ENCODE data around the gene IRF3. TPM values are rescaled to one million over a fixed set of nuclear protein-coding genes. Genes with fewer than 3 reads are reported as not detected.
"Not testable (repeated sequence)": the region's sequence is repeated elsewhere in the genome, so short reads cannot be mapped to it uniquely, and the experiment has no call there.

Gene IRF3
- total RNA-seq, 1 donor from 2014 or later, result 75.9 TPM

DNA sequence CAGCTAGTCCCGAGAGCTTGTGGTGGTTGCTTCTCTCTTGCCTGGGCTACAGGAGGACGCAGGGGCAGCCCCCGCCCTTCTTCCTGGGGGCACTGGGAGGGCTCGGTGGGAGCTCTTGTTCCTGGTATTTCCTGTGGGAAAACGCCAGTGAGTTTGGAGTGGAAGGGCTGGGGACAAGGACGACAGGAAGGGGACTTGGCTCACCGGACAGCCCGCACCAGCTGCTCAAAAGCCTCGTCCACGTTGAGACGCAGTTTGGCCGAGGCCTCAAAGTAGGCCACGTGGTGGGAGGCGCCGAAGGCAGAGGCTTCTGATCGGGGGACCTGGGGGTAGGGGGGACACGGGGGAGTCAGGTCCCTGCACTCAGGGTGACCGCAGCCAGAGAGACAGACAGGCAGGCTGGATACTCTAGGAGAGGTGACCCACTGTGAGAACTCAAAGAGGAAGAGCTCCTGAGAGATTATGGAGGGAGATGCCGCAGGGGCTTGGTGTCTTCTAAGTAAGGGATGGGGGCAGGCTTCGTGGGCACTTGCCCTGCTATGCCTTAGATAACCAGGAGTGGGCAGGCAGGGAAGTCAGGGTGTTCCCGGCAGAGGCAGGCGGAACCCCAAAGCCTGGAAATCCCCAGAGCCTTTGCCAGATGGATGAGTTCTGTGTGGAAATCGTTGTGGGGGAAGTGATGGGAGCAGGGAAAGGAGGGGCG is 30.0 kb downstream of the IRF3 start:
- intact Hi-C loops (cut with DNase I), result no loop called here

DNA sequence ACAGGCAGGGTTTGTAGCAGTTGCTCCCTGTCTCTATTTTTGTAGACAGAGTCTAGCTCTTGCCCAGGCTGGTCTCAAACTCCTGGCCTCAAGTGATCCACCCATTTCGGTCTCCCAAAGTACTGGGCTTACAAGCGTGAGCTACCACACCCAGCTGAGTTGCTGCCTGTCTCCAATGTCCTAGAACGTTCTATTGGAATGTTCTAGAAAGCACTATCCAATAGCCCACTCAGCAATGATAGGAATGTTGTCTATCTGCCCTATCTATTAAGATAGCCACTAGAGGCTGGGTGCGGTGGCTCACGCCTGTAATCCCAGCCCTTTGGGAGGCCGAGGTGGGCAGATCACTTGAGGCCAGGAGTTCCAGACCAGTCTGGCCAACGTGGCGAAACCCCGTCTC is 32.4 kb downstream of the IRF3 start:
- H3K9me3 ChIP-seq; H3K4me3 ChIP-seq; intact Hi-C loops (cut with DNase I); DNase-seq (ENCODE audit: low spot score in 2 of 2); H3K27ac ChIP-seq; H3K27me3 ChIP-seq: not testable (repeated sequence)
- Histone ChIP-seq H3K36me3 (peaks cover 21 to 23% of the 10 kb centered on the region in 2 donors), H3K4me1 (peaks cover 5 to 12% of the 10 kb centered on the region in 2 donors)

More for the DNA sequence above, 30.0 kb downstream of the IRF3 start:
- Histone ChIP-seq H3K27ac (peak overlapping the region; percentile 40 to 100), H3K36me3 (peaks cover 21 to 23% of the 10 kb centered on the region in 2 donors), H3K9me3 (no peaks in the 10 kb centered on the region), H3K27me3 (no peaks in the 10 kb centered on the region), H3K4me3 (no peak overlapping the region), H3K4me1 (peaks cover 13% of the 10 kb centered on the region in 2 donors)
- DNase-seq (ENCODE audit: low spot score in 2 of 2), result no peak
- TF ChIP-seq, protein P1, sequence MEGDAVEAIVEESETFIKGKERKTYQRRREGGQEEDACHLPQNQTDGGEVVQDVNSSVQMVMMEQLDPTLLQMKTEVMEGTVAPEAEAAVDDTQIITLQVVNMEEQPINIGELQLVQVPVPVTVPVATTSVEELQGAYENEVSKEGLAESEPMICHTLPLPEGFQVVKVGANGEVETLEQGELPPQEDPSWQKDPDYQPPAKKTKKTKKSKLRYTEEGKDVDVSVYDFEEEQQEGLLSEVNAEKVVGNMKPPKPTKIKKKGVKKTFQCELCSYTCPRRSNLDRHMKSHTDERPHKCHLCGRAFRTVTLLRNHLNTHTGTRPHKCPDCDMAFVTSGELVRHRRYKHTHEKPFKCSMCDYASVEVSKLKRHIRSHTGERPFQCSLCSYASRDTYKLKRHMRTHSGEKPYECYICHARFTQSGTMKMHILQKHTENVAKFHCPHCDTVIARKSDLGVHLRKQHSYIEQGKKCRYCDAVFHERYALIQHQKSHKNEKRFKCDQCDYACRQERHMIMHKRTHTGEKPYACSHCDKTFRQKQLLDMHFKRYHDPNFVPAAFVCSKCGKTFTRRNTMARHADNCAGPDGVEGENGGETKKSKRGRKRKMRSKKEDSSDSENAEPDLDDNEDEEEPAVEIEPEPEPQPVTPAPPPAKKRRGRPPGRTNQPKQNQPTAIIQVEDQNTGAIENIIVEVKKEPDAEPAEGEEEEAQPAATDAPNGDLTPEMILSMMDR (IDR thresholded peaks at IDR 0.05), result no peak

DNA sequence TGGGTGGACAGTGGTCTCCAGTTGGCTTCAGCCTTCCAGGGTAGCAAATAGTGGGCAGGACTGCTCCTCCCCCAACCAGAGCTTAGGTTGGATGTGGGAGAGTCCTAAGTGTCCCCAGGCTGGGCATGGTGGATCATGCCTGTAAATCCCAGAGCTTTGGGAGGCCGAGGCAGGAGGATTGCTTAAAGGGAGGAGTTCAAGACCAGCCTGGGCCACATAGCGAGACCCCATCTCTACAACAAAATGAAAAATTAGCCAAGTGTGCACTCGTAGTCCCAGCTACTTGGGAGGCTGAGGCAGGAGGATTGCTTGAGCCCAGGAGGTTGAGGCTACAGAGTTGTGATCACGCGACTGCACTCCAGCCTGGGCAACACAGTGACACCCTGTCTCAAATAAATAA is 33.1 kb downstream of the IRF3 start:
- no peaks in the 10 kb centered on the region for H3K27me3 ChIP-seq
- no peak overlapping the region for H3K4me3 ChIP-seq
- intact Hi-C loops (cut with DNase I), result no loop called here
- TF ChIP-seq, protein P1 (IDR thresholded peaks at IDR 0.05), result no peak
- H3K36me3 ChIP-seq, result peaks cover 21 to 23% of the 10 kb centered on the region in 2 donors
- H3K27ac ChIP-seq, result no peak overlapping the region
- H3K9me3 ChIP-seq, result no peaks in the 10 kb centered on the region
- H3K4me1 ChIP-seq, result peaks cover 5 to 11% of the 10 kb centered on the region in 2 donors
- no peak for DNase-seq (ENCODE audit: low spot score in 2 of 2)

DNA sequence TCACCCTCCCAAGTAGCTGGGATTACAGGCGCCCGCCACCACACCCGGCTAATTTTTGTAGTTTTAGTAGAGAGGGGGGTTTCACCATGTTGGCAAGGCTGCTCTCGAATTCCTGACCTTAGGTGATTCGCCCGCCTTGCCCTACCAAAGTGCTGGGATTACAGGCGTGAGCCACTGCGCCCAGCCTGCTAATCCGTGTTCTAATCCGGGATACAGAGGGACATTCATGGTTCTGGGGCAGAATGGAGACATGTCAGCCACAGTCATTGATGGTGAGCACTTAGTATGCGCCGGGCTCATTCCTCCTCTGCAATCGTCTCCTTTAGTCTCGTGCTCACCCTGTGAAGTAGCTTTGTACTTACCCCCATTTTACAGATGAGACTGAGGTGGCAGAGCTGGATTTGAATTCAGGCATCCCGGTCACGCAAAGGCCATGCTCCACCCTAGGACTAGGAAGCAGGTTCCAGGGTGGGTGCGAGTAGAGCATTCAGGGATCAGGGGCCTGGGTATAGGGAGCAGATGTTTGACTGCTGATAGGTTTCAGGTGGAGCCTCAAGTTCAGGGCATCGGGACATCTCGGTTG is 34.0 kb downstream of the IRF3 start:
- Histone ChIP-seq H3K4me1 (peaks cover 5 to 8% of the 10 kb centered on the region in 2 donors), H3K27ac (no peak overlapping the region), H3K27me3 (no peaks in the 10 kb centered on the region), H3K9me3 (no peaks in the 10 kb centered on the region), H3K36me3 (peaks cover 25 to 26% of the 10 kb centered on the region in 2 donors), H3K4me3 (no peak overlapping the region)
- intact Hi-C loops (cut with DNase I), result no loop called here
- no peak for DNase-seq (ENCODE audit: low spot score in 2 of 2)
- TF ChIP-seq, protein P1 (IDR thresholded peaks at IDR 0.05), result no peak

DNA sequence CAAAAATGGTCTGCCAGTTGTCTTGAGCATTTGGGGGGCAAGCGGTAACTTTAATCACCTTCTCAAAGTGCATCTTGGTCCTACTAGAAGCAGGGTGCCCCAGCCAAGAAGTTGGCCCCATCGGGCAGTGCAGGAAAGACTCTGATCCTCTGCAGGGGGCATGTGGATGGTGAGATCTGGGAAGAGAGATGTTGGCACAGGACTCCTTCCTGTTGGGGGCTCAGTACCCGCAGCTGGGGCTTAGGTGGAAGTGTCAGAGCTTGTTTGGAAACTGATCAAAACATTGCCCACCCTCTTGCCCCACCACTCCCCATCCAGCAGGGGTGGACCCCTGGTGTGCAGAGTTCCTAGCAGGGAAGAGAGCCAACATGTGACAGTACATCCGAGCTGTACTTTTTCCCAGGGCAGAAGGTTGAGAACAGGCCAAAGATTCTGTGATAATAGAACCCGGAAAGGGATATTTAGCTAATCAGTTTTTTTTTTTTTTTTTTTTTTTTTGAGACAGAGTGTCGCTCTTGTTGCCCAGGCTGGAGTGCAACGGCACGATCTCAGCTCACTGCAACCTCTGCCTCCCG is 34.6 kb downstream of the IRF3 start:
- intact Hi-C loops (cut with DNase I), result no loop called here
- no peaks in the 10 kb centered on the region for H3K9me3 ChIP-seq
- H3K27ac ChIP-seq, result peak overlapping the region; percentile 12 to 57
- H3K4me1 ChIP-seq, result peaks cover 5 to 8% of the 10 kb centered on the region in 2 donors
- no peak for DNase-seq (ENCODE audit: low spot score in 2 of 2)
- TF ChIP-seq, protein P1 (IDR thresholded peaks at IDR 0.05), result no peak
- H3K27me3 ChIP-seq, result no peaks in the 10 kb centered on the region
- H3K36me3 ChIP-seq, result peaks cover 26% of the 10 kb centered on the region in 2 donors
- H3K4me3 ChIP-seq, result peak overlapping the region in 1 of 2 donors; percentile 19

DNA sequence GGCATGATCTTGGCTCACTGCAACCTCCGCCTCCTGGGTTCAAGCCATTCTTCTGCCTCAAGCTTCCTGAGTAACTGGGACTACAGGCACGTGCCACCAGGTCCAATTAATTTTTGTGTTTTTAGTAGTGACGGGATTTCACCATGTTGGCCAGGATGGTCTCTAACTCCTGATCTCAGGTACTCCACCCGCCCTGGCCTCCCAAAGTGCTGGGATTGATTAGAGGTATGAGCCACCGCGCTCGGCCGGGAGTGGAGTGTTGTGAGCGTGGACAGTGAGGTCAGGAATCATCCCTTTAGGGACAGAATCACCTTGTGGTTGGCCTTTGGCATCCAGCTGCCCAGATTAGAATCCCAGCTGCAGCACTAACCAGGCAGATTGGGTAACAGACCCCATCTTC is 36.0 kb downstream of the IRF3 start:
- Histone ChIP-seq H3K4me1 (peaks cover 5 to 8% of the 10 kb centered on the region in 2 donors), H3K36me3 (peaks cover 23 to 27% of the 10 kb centered on the region in 2 donors), H3K27ac (peak overlapping the region; percentile 0 to 22), H3K4me3 (no peak overlapping the region), H3K9me3 (no peaks in the 10 kb centered on the region), H3K27me3 (no peaks in the 10 kb centered on the region)
- DNase-seq (ENCODE audit: low spot score in 2 of 2), result no peak
- intact Hi-C loops (cut with DNase I), result no loop called here
- TF ChIP-seq, protein P1 (IDR thresholded peaks at IDR 0.05), result no peak
